RCC 7860 (cell line): ENCODE data around the gene FANCE.
"Not testable (repeated sequence)": the region's sequence is repeated elsewhere in the genome, so short reads cannot be mapped to it uniquely, and the experiment has no call there.

Experiments
- DNase-seq: peaks from one replicate; pipeline ENCODE4 v3.0.0-alpha.2; 2015; ENCODE audit warnings: low spot score
- FAIRE-seq: peaks from 2 replicates; lab custom pipeline; 2012; peaks lifted over from hg19 to GRCh38; lab: Jason Lieb, UNC

Gene FANCE

DNA sequence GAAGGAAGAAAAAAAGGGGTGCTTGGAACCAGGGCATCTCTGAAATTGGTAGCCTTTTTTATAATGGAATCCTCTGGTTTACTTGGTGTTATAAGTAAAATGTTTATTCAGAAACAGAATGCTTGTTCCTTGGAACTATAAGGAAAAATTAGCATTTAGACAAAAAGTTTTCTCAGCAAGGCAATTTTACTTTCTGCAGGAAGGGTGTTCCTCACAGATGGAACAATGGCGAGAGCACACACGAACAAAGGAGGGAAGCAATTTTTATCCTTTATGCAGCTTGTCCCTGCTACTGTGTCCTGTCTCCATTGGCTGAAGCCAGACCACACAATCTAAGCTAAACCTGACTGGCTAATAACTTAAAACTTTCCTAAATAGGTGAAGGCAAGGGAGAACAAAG lies 22.7 kb upstream of the FANCE start:
- FAIRE-seq (no peak), DNase-seq (no peak)

DNA sequence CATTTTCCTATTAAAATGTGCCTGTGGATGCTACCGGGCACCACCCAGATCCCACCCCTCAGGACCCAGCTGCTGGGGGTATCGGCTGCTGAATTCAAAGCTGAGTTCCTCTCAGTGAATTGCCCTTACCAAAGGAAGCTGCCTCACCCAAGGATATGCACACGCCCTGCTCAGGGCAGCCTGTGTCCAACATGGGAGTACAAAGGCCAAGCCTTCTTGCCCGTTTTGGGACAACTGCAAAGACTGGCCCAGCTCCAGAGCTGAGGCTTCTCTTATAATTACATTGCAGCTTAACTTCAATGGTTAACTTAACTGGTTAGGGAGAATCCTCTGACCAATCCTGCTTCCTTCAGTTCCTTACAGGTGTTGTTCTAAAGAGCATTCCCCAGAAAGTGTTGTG lies 19.8 kb upstream of the FANCE start:
- FAIRE-seq (no peak), DNase-seq (no peak)

GRCh38 chr6:35432702-35433101 lies 19.4 kb upstream of the FANCE start:
- FAIRE-seq, DNase-seq: not testable (repeated sequence)

DNA sequence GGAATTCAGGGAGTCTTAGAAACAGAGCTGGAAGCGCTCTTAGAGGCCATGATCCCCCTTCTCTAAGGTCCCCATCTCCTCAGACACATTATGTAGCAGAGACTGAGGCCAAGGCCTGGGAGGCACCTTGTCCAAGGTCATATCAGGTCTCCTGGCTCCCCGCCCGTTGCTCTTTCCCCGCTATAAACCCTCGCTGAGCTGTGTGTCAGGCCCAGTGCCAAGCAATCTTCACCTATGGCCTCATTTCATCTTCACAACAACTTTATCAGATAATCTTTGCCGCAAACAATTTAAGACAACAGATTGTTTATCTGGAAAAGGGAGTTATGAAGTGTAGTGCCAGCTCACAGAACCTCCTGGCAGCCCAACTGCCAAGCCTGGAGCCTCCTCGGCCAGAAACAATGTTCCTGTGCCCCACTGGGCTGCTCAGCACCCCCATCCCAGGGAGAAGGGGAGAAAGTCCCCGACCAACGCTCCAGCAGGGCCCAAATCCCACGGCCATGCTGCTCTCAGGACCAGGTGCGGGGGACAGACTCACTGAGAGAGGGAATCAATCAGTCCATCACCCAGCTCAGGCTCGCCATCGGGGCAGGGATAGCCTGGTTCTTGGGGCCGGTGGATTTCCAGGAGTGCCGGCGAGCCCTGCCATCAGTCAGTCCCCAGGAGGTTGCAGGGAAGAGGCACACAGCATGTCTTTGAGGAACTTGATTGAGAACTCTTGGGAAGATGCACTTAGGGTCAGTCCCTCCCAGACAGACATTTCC lies 16.9 kb upstream of the FANCE start:
- DNase-seq (no peak), FAIRE-seq (no peak)

DNA sequence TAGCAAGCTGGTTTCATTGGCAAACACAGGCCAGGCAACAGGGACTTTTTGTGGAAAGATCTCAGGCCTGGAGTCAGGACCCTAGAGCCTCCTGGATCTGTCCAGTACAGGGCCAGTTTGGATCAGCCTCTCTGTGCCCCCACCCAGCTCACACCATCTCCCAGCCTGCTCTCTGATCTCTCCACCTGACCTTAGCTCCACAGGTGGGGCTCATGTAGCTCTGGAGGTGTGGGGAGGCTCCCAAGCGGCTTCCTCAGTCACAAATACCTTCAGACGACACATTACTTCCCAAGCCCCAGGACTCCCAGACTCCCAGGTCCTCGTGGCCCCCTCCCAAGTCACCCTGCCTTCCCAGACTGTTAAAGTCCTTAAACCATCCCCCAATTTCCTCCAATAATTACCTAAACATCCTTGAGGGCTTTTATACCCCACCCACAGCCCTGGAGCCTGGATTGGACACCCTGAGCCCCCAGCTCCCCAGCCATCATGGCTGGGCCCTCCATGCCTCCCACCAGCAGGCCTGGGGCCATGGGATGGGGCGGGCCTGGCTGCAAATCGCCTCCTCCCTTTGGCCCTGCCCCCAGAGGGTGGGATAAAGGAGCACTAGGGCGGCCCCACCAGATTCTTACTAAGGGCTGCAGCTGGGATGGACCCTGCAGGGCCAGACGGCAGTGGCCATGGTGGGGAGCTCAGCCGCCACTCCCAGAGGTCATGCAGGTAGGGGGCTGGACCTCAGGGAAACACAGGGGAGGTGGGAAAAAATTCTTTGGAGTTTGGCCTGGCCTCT lies 15.9 kb upstream of the FANCE start:
- DNase-seq (no peak), FAIRE-seq (no peak)

GRCh38 chr6:35438378-35439065 lies 13.6 kb upstream of the FANCE start:
- DNase-seq, FAIRE-seq: not testable (repeated sequence)

DNA sequence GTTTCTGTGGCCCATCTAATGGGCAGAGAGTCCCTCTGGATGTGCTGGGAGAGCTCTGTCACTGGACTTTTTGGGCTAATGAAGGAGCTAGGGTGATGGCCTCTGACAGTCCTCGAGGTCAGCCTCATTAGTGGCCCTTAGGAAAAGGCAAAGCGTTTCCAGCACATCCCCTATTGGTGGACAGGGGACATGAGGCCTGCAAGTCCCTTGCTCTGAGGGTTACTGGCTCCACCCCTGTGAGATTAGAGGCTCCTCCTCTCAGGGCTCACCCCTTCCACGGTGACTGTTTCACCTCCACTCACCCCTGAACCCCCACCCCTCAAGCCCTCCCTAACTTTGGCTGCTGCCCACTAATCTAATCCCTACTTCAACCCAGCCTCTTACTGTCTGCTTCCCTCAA lies 12.8 kb upstream of the FANCE start:
- FAIRE-seq (no peak), DNase-seq (no peak)

DNA sequence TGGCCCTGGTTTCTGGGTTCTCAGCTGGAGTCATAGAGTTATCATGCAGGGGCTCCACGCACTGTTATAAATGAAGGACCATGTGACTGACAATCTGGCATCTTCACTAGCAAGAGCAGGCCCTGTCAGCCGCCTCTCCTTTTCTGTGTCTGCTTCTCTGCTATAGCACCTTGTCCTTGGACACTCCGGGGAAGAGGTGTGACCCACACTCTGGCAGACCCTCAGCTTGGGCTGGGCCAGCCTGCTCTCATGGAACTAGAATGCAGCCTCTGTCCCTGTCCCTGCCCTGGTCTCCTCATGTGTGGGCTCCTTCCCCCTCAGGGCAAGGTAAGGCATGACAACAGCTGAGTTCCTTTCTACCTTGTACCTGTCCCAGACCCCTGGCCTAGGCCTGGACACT lies 10.9 kb upstream of the FANCE start:
- DNase-seq (no peak), FAIRE-seq (no peak)

- FAIRE-seq = no peak
- no peak for DNase-seq
Observed at GRCh38 chr6:35441642-35442041, 10.5 kb upstream of the FANCE start.

GRCh38 chr6:35442693-35443092 lies 9.4 kb upstream of the FANCE start:
- FAIRE-seq = no peak
- no peak for DNase-seq

DNA sequence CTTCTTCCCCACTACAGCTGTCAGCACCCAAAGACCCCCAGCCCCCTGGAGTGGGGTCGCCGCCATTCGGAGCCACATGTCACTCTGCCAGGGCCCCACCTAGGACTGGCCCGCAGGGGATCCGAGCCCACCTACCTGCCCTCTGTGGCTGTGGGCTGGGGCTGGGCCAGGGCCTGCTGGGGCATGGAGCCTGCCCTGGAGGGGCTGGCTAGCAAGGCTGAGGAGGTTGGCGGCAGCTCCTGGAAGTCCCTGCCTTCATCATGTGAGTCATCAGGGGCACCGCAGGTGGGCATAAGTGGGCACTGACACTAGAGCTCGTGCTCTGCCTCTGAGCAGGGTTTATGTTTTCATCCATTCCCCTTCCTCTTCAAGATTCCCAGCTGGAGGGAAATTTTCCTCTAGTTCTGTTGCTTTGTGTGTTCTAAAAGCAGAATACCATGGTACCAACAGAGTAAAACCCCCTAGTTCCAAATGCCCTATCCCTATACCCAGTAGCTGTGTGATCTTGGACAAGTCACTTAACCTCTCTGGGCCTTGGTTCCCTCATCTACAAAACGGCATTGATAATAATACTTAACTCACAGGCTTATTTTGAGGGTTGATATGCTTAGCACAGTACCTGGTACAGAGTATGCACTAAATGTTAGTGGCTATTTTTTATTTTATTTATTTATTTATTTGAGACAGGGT lies 8.7 kb upstream of the FANCE start:
- FAIRE-seq (no peak), DNase-seq (peak; percentile 11)

GRCh38 chr6:35445691-35446090 lies 6.4 kb upstream of the FANCE start:
- DNase-seq = no peak
- FAIRE-seq = no peak

DNA sequence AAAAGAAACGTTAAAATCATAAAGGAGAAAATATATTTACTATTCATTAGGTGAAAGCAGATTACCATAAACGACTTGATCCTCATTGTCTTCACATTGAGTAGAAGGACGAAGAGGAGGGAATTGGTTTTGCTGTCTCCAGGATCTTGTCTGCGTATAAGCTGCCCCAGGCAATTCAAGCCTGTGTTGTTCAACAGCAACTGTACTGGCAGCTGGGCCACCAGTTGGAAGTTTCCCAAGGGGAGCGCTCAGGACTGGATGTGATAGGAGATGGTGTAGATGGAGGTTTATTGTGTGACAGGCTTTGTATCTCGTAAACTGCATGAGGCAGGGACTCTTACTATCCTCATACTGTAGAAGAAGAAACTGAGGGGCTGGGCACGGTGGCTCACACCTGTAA lies 3.9 kb upstream of the FANCE start:
- FAIRE-seq (no peak), DNase-seq (no peak)

- FAIRE-seq = no peak
- peak; percentile 53 for DNase-seq
Observed at GRCh38 chr6:35449287-35449881, 2.8 kb upstream of the FANCE start.

DNA sequence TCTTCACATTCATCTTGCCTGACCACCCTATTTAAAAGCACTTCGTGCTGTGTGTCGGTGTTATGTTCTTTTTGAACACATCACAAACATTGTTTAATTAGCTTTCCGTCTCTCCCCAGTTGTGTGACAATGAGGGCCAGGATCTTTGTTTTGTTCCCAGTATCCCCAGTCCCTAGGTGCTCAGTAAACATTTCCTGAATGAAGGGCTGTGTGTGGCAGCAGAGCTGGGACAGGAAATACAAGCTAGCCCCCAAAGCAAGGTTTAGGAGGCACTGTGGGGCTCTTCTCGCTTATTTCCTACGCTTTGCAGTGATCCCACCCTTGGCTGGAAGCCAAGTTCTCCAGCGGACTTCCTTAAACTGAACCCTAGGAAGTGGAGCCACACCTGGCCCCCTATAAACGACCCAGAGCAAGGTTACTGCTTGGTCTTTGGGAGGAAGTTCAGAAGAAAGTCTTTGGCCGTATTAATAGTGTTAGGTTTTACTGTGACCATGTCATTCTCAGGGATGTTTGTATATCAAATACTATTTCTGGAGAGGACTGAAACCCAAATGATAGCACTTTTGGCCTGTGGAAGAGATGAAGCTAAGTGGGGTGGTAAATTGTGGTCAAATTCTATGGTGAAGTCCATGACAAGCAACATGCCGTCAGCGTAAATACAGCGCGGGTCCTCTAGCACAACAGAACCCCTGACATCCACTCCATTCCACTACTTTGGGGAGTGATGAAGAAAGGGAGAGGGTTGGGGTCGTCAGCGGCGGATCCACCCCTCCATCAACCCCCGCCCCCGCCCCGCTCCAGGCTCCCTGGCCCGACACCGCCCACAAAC lies 570 bp upstream of the FANCE start:
- no peak for DNase-seq
- no peak for FAIRE-seq

DNA sequence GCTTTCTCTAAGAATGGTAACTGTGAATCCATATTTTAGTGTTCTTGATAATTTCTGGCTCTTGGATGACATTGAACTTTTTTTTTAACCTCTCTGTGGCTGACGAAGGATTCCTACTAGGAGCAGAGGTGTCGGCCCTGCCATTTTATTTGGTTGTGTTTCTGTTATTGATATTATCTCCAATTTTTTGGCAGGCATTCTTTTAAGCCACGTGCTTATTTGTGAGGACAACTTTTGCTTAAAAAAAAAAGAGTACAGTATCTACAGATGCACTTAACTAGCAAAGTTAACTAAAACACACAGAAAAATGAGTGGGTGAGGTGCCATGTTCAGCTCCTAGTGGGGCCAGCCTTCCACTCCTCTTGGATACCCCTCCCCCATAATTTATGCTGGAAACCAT lies 1.1 kb downstream of the FANCE start:
- no peak for FAIRE-seq
- DNase-seq = no peak

GRCh38 chr6:35454391-35455110 lies 2.4 kb downstream of the FANCE start:
- no peak for FAIRE-seq
- no peak for DNase-seq

- FAIRE-seq (no peak), DNase-seq (no peak)
Observed at GRCh38 chr6:35457907-35458306, 5.8 kb downstream of the FANCE start.

DNA sequence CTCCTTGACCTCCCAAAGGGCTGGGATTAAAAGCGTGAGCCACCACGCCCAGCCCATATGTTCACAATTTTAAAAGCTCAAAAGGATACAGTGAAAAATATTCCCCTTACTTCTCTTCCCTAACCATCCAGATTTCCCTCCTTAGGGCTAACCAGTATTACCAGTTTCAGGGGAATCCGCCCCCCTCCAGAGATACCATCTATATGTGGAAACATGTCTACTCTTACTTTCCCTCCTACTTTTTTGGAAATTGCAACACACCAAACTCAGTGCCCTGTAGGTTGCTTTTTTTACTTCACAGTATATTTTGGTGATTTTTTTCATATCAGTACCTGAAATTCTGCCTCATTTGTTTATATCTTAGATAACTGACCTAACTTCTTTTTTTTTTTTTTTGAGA lies 9.1 kb downstream of the FANCE start:
- no peak for FAIRE-seq
- no peak for DNase-seq
